SK-N-SH (cell line): Measurements from ENCODE around the gene NOP9.

Experiments
- ELF1 ChIP-seq: IDR thresholded peaks from 2 replicates; pipeline ENCODE4 v1.4.0; 2012
- FOXM1 ChIP-seq: IDR thresholded peaks from 2 replicates; pipeline ENCODE4 v1.4.0; 2012; ENCODE audit warnings: low read depth, mild to moderate bottlenecking
- POLR2AphosphoS5 ChIP-seq: IDR thresholded peaks from 2 replicates; pipeline ENCODE4 v1.6.1; 2012; ENCODE audit warnings: low read depth, low read length
- TF ChIP-seq, protein P1 (sequence below): IDR thresholded peaks from 2 replicates; pipeline ENCODE4 v1.4.0; 2012; ENCODE audit warnings: low read depth, borderline replicate concordance
- TF ChIP-seq, protein P2 (sequence below): IDR thresholded peaks from 2 replicates; pipeline ENCODE4; 2012
- TF ChIP-seq, protein P3 (sequence below): fragments of 200-600 bp; sonication (generic); IDR thresholded peaks from 2 replicates; pipeline ENCODE4 v1.6.1; 2017; ENCODE audit warnings: antibody characterized with exemption, mild to moderate bottlenecking, moderate library complexity

DNA sequence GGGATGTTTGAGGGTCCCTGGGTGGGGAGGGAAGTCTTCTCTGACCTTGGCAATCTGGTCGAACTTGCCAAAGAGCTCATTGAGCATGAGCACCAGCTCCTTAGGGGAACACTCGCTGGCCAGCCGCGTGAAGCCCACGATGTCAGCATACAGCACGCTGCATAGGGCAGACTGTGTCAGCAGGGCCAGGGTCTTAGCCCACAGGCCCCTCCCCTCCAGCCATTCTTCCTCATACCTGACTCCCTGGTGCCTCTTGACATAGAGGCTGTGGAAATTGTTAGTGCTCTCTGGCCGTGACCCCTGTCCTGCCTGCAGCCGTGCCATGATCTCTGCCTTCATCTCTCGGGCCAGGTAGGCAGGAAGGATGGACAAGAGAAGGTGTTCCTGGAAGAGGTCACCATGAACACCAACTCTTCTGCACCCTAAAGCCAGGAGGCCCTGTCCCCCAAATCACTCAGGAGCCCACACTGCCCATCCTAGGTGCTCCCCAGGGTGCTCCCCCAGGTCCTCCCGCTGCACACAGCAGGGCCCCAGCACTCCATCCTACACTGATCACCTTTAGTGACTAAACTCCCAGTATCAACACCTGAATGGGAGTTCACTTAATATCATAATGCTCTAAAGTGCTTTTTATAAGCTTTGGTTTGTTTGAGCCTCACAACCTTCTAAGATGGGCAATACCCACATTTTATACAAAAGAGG lies 31.5 kb downstream of the NOP9 start:
- TF ChIP-seq, protein P1, sequence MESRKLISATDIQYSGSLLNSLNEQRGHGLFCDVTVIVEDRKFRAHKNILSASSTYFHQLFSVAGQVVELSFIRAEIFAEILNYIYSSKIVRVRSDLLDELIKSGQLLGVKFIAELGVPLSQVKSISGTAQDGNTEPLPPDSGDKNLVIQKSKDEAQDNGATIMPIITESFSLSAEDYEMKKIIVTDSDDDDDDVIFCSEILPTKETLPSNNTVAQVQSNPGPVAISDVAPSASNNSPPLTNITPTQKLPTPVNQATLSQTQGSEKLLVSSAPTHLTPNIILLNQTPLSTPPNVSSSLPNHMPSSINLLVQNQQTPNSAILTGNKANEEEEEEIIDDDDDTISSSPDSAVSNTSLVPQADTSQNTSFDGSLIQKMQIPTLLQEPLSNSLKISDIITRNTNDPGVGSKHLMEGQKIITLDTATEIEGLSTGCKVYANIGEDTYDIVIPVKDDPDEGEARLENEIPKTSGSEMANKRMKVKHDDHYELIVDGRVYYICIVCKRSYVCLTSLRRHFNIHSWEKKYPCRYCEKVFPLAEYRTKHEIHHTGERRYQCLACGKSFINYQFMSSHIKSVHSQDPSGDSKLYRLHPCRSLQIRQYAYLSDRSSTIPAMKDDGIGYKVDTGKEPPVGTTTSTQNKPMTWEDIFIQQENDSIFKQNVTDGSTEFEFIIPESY: no peak
- TF ChIP-seq, protein P2, sequence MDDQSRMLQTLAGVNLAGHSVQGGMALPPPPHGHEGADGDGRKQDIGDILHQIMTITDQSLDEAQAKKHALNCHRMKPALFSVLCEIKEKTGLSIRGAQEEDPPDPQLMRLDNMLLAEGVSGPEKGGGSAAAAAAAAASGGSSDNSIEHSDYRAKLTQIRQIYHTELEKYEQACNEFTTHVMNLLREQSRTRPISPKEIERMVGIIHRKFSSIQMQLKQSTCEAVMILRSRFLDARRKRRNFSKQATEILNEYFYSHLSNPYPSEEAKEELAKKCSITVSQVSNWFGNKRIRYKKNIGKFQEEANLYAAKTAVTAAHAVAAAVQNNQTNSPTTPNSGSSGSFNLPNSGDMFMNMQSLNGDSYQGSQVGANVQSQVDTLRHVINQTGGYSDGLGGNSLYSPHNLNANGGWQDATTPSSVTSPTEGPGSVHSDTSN: no peak
- TF ChIP-seq ELF1 (no peak), POLR2AphosphoS5 (no peak), FOXM1 (no peak)
- TF ChIP-seq, protein P3, sequence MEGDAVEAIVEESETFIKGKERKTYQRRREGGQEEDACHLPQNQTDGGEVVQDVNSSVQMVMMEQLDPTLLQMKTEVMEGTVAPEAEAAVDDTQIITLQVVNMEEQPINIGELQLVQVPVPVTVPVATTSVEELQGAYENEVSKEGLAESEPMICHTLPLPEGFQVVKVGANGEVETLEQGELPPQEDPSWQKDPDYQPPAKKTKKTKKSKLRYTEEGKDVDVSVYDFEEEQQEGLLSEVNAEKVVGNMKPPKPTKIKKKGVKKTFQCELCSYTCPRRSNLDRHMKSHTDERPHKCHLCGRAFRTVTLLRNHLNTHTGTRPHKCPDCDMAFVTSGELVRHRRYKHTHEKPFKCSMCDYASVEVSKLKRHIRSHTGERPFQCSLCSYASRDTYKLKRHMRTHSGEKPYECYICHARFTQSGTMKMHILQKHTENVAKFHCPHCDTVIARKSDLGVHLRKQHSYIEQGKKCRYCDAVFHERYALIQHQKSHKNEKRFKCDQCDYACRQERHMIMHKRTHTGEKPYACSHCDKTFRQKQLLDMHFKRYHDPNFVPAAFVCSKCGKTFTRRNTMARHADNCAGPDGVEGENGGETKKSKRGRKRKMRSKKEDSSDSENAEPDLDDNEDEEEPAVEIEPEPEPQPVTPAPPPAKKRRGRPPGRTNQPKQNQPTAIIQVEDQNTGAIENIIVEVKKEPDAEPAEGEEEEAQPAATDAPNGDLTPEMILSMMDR: no peak
